GM18519 (cell line): ENCODE data around the gene TBC1D3B.
"Not testable (repeated sequence)": the region's sequence is repeated elsewhere in the genome, so short reads cannot be mapped to it uniquely, and the experiment has no call there.

Experiments used
- ATAC-seq: cut with Tn5 transposase; IDR thresholded peaks from one replicate; pipeline ENCODE4 v1.9.1; 2021; ENCODE audit warnings: mild to moderate bottlenecking, moderate library complexity; ENCODE audit not compliant: unreplicated experiment, low FRiP score

The TBC1D3B gene

GRCh38 chr17:36201506-36201905, 25.1 kb upstream of the TBC1D3B start:
- not testable (repeated sequence) for ATAC-seq

- not testable (repeated sequence) for ATAC-seq
Observed at GRCh38 chr17:36201102-36201501, 24.7 kb upstream of the TBC1D3B start.

- ATAC-seq: no peak
Observed at GRCh38 chr17:36198831-36199465, 22.5 kb upstream of the TBC1D3B start.

- no peak for ATAC-seq
Observed at GRCh38 chr17:36197387-36197703, 20.9 kb upstream of the TBC1D3B start.

GRCh38 chr17:36196131-36196486, 19.7 kb upstream of the TBC1D3B start:
- no peak for ATAC-seq

GRCh38 chr17:36195434-36196130, 19.1 kb upstream of the TBC1D3B start:
- no peak for ATAC-seq

GRCh38 chr17:36194832-36195433, 18.5 kb upstream of the TBC1D3B start:
- not testable (repeated sequence) for ATAC-seq

GRCh38 chr17:36194147-36194831, 17.9 kb upstream of the TBC1D3B start:
- ATAC-seq: not testable (repeated sequence)

GRCh38 chr17:36193216-36193775, 16.9 kb upstream of the TBC1D3B start:
- ATAC-seq: no peak

- not testable (repeated sequence) for ATAC-seq
Observed at GRCh38 chr17:36190549-36191330, 14.3 kb upstream of the TBC1D3B start.

- not testable (repeated sequence) for ATAC-seq
Observed at GRCh38 chr17:36189993-36190392, 13.6 kb upstream of the TBC1D3B start.

- no peak for ATAC-seq
Observed at GRCh38 chr17:36188891-36189306, 12.5 kb upstream of the TBC1D3B start.

GRCh38 chr17:36187943-36188665, 11.7 kb upstream of the TBC1D3B start:
- ATAC-seq: not testable (repeated sequence)

GRCh38 chr17:36186810-36187763, 10.7 kb upstream of the TBC1D3B start:
- not testable (repeated sequence) for ATAC-seq

- no peak for ATAC-seq
Observed at GRCh38 chr17:36185416-36185815, 9.0 kb upstream of the TBC1D3B start.

- ATAC-seq: no peak
Observed at GRCh38 chr17:36184023-36184765, 7.8 kb upstream of the TBC1D3B start.

- no peak for ATAC-seq
Observed at GRCh38 chr17:36183001-36183971, 6.8 kb upstream of the TBC1D3B start.
